D721Med (cell line): Measurements from ENCODE around the gene CPNE6.

Experiments
- DNase-seq: peaks from one replicate; pipeline ENCODE4 v3.0.0; 2011; ENCODE audit warnings: low spot score; ENCODE audit not compliant: insufficient read length
- FAIRE-seq: peaks from 2 replicates; lab custom pipeline; 2011; peaks lifted over from hg19 to GRCh38; lab: Jason Lieb, UNC
- TF ChIP-seq, protein P1 (sequence below): IDR thresholded peaks from 2 replicates; pipeline ENCODE4 v1.5.1; 2012; ENCODE audit warnings: mild to moderate bottlenecking, control low read depth; ENCODE audit not compliant: insufficient read depth; ENCODE audit errors: missing control alignments

Gene CPNE6

DNA sequence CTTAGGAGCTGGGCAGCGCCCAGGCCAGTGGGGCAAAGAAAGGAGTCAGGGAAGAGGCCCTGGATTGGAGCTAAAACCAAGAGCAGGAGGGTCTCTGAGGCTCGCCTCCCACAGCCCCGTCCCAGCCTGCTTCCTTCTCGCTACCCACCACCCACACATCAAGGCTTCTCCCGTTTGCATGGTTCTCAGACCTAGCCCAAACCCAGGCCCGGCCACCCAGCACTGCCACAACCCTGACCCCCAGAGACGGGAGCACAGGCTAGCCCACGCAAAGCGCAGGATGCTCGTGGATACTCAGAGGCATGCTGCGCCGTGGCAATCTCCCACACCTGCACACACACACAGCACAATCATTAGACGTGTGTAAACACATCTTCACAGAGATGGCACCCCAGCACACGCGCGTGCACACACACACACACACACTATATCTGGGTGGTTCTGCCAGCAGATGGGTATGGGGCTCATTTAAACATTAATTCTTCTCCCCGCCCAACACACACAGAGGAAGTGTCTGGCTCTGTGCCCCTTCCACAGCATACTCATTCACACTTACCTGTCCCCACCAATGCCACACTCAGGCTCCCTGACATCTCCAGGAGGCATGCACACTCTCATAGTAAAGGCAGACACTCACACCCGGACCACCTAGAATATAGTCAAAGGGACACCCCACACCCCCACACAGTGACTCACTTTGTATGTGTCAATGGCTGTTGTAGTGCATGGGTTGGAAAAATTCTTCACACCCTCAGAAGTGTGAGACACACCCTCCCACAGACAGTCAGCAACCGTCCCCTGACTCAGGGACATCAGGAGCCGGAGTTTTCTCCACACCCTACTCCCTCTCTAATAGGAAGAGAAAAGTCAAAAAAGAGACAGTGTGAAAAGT is 18.5 kb upstream of the CPNE6 start:
- DNase-seq = no peak
- no peak for FAIRE-seq
- TF ChIP-seq, protein P1, sequence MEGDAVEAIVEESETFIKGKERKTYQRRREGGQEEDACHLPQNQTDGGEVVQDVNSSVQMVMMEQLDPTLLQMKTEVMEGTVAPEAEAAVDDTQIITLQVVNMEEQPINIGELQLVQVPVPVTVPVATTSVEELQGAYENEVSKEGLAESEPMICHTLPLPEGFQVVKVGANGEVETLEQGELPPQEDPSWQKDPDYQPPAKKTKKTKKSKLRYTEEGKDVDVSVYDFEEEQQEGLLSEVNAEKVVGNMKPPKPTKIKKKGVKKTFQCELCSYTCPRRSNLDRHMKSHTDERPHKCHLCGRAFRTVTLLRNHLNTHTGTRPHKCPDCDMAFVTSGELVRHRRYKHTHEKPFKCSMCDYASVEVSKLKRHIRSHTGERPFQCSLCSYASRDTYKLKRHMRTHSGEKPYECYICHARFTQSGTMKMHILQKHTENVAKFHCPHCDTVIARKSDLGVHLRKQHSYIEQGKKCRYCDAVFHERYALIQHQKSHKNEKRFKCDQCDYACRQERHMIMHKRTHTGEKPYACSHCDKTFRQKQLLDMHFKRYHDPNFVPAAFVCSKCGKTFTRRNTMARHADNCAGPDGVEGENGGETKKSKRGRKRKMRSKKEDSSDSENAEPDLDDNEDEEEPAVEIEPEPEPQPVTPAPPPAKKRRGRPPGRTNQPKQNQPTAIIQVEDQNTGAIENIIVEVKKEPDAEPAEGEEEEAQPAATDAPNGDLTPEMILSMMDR = no peak

GRCh38 chr14:24053548-24054323 is 17.6 kb upstream of the CPNE6 start:
- no peak for DNase-seq
- FAIRE-seq = no peak
- TF ChIP-seq, protein P1 = no peak

DNA sequence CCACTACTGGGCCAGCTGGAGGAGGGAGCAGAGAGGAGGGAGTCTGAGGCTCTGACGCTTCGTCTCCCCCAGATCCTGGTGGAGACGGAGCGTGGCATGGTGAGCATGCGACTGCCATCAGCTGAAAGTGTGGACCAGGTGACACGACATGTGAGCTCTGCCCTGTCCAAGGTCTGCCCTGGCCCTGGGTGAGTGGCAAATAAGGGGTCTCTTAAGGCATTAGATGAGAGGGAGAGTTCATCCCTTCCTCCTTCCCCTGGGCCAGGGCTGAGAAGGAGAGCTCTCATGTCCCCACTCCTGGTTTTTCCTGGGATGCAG is 17.1 kb upstream of the CPNE6 start:
- DNase-seq (no peak), FAIRE-seq (no peak)
- TF ChIP-seq, protein P1 = no peak

DNA sequence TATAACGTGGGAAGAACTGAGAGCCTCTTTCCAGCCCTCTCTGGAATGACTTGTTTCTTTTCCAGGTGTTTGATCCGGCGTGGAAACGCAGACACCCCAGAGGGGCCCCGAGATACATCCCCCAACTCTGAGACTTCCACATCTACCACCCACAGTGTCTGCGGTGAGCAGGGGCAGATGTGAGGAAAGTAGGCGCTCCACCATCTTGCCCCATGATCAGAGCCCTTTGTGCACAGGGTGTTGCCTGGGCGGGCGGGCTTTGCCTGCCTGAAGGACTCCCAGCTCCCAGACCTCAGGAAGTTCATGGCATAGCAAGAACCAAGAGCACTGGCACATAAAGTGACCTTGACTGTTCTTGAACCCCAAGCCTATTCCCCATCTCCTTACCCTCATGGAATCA is 16.7 kb upstream of the CPNE6 start:
- TF ChIP-seq, protein P1 = no peak
- no peak for DNase-seq
- FAIRE-seq = no peak

- no peak for FAIRE-seq
- TF ChIP-seq, protein P1 = no peak
- no peak for DNase-seq
Observed at GRCh38 chr14:24055971-24056799, 15.2 kb upstream of the CPNE6 start.

DNA sequence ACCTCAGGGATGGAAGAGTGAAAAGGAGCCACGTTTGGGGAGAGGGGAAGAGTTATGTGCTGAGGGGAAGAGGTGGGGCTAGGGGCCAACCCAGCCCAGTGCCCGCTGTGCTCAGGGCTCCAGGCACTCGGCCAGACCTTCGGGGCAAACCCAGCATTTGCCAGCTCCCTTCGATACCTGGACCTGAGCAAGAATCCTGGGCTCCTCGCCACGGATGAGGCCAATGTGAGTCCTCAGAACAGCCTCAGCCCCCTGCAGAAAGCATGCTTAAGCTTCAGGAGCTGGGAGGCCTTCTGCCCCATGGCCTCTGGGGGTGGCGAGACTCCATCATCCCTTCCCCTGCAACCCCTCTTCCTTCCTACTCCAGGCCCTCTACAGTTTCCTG is 14.6 kb upstream of the CPNE6 start:
- TF ChIP-seq, protein P1 = no peak
- DNase-seq (no peak), FAIRE-seq (no peak)
